Stimulated activated CD8-positive, alpha-beta memory T cell treated with anti-CD3 and anti-CD28 coated beads, Interleukin-7, amount 100 ng/mL, for 48 hours (primary cell): ENCODE data around the gene CRIP3.

ENCODE experiments used
- DNase-seq, 2 donors: peaks; one replicate each; pipeline ENCODE4 v3.0.0-alpha.2; 2020; ENCODE audit warnings: low read depth in 1 of 2; ENCODE audit errors: extremely low read depth in 1 of 2

Gene CRIP3

DNA sequence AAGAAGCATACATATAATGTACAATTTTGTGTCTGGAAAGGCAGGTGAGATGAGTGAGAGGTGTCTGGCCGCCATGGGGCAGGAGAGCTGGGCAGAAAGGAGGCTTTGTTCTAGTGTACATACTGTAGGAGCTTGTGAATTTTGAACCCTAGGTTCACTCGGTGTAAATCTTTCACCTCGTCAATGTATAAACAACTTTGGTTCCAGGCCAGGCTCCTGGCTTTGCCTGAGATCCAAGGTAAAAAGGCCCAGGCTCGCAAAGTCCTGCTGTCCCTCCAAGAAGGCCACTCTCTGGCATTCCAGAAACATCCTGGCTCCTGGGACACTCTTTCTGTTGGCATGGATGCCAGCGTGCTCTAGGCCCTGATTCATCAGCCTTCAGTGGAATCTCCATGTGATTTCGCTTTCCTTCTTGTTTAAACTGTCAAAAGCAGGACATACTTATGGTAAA is 17.7 kb downstream of the CRIP3 start:
- DNase-seq, result no peak

DNA sequence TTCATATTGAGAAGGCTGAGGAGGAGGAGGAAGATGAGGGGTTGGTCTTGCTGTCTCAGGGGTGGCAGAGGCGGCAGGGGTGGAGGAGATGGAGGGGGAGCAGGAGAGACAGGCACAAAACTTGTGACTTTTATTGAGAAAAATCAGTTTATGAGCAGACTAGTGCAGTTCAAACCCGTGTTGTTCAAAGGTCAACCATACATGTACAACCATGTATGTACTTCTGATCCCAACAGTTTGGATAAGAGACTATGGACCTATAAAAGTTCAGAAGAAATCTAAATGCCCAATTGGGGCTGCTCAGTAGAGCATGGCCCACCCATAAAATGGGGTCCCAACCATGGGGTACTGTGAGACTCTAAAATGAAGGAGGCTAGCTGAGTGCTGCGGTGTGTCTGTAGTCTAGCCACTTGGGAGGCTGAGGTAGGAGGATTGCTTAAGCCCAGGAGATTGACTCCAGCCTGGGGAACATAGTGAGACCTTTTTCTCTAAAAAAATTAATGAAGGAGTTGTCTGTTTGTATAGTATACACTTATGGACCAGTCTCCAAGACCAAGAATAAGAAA is 18.2 kb downstream of the CRIP3 start:
- DNase-seq, result no peak

DNA sequence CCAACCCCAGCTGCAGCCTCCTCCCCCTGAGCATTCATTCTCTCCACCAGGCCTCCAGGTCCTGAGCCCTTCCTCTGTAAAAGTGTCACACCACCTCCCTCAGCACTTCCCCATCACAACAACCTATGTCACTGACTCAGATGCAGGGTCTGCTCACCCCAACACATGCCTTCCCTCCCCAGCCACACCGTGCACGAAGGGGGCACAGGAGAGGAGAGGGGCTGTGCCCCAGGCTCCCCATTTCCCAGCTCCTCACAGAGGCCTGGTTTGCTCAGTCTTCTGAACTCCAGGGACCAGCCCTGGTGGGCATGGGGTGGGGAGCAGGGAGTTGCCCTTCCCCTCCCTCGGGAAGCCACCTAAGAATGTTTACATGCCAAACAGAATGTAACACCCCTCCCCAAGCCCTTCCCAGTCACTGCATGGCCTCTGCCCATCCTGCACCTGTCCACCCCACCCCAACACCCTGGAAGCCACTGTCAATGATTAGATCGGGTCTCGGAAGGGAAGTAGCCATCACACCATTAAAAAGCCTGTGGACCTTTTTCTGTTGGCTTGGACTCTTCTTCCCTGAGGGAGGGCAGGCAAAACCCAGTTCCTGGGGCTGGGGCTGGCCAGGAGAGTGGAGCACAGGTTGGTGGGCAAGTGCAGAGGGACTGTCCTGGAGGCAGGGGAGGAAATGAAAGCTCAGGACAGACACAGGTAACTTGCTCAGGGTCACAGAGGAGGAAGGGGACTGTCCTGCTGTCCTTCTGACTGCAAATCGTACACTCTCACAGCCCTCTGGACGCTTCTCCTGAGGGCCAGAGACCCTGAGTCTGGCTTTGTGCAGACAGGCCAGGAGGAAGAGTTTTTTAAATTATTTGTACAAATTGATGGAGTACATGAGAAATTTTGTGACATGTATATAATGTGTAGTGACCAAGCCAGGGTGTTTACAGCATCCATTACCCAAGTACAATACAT is 20.6 kb downstream of the CRIP3 start:
- DNase-seq, result no peak

DNA sequence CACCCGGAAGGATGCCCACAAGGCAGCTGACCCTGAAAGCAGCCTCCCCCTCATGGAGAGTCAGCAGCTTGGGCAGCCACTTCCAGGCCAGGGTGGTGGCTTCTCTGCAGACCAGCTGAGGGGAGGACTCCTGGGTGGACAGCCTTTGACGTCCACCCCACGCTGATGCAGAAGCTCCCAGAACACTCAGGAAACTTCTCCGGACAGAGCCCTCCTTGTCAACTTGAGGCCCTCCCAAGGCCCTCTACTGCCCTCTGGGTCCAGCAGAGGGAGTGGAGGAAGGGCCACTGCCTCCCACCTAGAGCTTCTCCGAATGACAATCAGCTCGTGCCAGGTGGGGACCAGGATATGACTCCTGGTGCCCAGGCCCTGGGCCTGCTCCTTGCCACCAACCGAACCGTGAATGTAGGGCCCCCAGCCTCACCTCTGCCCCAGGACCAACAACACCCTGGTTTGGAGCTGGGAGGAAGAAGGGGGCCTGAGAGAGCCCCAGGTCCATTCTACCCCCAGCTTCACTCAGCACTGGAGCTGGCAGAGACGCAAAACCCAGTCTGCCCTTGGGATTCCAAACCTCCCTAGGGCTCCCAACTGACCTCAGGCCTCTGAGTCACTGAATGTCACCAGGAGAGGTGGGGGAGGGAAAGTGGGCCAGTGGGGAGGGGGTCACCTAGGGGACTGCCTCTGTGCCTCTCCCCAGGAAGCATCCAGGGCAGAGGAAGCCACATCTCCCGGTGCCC is 21.5 kb downstream of the CRIP3 start:
- no peak for DNase-seq

DNA sequence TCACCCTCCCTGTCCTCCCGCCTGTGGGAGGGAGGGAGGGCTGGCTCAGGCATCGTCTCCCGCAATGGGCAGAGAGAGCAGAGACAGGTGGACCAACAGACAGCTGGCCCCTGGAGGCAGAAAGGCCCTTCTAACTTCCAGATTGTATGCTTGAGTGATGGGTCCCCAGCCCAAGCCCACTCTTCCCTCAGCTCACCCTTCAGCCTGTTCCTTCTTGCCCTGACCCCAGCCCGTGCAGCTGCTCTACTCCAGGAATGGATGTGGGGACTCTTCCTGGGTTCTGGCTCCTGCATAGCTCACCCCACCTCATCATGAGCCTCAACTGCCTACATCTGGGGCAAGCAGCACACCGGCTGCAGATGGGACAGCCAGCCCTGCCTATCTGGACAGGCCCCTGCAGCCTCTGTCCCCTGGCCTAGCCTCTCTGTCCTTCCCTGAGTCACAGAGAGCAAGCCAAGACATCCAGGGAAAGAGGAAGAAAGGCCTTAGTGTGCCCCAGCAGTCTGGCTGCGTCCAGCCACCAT is 22.1 kb downstream of the CRIP3 start:
- DNase-seq, result no peak

DNA sequence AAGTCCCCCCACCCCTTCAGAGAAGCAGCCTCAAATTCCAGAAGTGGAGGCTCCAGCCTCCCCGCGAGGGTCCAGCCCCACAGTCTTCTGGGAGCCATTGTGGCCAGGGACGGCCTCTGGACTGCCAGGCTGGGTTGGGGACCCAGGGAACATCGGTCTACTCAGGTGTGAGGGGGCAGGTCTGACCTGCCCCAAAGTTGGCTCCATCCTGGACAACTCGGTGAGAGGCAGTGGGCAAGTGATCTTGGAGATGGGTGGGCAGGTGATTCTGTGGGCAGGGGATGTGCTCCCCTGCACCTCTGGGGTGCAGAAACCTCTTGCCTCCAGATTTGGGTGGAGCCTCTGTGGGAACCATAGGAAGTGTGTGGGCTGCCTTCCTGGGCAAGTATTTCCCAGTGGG is 22.8 kb downstream of the CRIP3 start:
- no peak for DNase-seq

DNA sequence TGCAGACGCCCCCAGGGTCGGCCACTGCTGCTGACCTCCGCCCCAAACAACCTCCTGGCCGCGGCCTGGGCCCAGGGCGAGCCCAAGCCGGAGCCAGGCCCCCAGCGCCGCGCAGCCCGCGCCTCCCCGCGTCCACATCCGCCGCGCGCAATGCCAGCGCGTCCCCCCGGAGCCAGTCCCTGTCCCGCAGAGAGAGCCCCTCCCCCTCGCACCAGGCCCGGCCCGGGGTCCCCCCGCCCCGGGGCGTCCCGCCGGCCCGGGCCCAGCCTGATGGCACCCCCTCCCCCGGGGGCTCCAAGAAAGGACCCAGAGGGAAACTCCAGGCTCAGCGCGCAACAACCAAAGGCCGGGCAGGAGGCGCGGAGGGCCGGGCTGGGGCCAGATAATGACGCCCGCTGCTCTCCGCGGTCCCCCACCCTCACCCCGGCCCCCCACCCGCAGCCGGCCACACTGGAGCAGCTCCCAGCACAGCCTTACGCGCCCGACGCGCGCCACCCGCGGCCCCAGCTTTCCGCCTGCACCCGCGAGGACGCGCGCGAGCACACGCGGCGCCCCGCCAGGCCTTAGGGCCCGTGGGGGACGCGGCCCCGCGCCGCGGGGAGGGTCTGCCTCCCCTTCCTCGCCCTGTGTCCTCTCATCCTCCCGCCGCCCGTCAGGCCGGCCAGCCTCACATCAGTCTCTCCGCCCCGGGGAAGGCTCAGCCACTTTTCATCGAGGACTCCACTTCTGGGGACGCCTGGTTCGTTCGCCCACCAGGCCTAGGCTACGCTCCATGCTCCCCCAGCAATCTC is 23.4 kb downstream of the CRIP3 start:
- DNase-seq, result no peak

DNA sequence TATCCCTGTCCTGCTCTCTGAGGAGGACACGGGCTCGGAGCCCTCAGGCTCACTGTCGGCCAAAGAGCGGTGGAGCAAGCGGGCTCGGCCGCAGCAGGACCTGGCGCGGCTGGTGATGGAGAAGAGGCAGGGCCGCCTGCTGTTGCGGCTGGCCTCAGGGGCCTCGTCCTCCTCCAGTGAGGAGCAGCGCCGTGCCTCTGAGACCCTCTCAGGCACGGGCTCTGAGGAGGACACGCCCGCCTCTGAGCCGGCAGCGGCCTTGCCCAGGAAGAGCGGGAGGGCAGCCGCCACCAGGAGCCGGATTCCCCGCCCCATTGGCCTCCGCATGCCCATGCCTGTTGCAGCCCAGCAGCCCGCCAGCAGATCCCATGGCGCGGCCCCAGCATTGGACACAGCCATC is 24.7 kb downstream of the CRIP3 start:
- no peak for DNase-seq

DNA sequence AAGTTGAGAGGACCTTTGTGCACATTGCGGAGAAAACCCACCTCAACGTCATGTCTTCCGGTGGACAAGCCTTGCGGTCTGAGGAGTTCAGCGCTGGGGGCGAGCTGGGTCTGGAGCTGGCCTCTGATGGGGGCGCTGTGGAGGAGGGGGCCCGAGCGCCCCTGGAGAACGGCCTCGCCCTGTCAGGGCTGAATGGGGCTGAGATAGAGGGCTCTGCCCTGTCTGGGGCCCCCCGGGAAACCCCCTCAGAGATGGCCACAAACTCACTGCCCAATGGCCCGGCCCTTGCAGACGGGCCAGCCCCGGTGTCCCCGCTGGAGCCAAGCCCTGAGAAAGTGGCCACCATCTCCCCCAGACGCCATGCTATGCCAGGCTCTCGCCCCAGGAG is 25.1 kb downstream of the CRIP3 start:
- DNase-seq, result no peak

DNA sequence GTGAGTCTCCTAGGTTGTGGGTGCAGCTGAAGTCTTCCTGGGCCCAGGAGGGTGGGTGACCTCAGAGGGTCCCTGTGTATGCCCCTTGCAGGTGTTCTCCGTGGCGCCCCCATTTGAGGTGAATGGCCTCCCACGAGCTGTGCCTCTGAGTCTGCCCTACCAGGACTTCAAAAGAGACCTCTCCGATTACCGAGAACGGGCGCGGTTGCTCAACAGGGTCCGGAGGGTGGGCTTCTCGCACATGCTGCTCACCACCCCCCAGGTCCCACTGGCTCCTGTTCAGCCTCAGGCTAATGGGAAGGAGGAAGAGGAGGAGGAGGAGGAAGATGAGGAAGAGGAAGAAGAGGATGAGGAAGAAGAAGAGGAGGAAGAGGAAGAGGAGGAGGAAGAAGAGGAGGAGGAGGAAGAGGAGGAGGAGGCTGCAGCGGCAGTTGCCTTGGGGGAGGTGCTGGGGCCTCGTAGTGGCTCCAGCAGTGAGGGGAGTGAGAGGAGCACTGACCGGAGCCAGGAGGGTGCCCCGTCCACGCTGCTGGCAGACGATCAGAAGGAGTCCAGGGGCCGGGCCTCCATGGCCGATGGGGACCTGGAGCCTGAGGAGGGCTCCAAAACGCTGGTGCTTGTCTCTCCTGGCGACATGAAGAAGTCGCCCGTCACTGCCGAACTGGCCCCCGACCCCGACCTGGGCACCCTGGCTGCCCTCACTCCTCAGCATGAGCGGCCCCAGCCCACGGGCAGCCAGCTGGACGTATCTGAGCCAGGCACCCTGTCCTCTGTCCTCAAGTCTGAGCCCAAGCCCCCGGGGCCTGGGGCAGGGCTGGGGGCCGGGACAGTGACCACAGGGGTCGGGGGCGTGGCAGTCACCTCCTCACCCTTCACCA is 25.8 kb downstream of the CRIP3 start:
- no peak for DNase-seq

DNA sequence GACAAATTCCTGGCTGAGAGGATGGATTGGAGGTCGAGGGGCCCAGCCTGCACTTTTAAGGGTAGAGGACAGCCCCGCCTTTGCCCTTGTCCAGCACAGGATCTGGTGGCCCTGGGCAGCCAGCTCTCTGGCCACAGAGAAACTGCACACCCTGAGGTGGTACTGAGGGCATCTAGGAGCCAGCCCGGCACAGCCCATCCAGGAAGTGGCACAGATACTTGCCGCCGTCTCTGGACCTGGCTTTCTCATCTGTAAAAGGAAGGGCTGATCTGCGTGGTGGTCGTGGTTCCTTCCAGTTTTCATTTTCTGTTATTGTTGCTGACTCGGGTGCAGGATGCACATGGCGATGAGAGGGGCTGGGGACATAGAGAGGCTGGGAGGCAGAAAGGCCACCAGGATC is 26.6 kb downstream of the CRIP3 start:
- DNase-seq, result no peak

DNA sequence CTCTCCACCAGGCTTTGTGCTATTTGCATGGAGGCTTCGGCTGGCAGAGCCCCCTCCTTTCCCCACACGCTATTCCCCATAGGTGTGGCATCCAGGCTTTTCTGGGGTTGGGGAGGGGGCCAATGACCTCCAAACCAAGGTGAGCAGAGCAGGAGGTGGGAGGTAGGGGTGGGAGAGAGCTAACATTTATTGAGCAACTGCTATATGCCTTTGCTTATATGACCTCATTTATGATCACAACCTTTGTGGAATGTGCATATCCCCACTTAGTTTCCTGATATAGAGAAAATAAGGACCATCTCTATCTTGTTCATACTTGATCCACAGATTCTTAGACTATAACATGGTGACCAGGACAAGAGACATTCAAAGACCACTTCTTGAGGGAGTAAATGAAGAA is 28.4 kb downstream of the CRIP3 start:
- DNase-seq, result no peak

DNA sequence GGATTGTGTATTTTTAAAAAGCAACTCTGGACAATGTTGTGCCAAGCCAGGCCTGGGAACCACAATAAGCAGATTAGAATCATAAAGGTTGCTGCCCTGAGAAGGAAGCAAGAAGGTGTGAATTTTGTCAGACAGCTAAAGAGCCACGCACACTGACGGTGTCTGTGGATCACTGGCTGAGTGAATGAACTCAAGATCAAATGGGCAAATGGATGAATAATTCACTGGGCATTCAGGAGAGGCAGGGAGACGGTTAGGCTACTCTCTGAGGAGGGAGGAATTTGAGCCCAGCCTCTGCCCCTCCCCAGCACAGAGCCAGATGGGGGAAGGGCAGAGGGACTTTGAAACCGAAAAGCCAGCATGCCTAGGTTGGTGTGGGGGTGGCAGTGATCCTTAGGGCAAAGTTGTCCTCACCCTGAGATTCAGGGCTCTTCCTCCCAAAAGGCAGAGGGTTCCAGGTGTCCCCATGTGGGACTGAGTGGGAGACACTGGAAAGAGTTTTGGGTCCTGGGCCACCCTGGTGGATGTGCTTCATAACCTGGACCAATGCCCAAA is 30.0 kb downstream of the CRIP3 start:
- DNase-seq, result no peak

DNA sequence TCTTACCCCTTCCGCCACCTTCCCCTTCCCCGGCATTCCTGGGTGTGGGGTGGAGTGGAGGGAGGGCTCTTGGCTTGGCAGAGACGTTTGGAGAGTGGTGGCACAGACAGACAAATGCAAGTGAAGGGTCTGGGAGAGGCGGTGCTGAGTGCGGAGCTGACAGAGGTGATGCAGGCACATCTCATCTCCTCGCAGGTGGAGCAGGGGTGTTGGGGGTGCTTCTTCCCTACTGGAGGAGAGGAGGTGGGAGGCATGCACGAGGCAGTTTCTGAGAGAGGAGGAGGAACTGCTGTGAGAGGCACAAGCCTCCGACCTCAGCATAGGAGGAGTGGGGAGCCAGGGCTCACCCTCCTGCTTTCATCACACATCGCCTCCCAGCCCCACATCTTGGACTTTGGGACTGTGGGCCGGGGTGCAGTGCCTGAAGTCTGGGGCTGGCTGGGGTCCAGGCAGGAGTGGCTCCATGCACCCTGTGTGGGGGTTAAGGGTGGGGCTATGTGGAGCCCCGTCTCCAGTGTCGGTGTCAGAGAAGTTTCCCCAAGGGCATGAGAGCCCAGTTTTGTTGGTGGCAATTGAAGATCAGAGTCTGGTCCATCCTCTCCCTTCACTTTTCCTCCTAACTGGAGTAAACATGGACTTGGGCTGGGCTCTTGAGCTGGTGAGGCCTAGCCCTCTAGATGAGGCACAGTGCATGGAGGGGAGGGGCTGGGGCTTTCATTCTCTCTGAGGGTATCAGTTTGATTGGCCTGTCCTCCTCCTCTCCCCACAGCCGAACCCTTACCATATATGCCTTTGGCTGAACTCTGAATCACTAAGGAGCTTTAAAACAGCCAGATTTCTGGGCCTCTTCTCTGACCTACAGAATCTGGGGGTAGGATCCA is 30.7 kb downstream of the CRIP3 start:
- no peak for DNase-seq

DNA sequence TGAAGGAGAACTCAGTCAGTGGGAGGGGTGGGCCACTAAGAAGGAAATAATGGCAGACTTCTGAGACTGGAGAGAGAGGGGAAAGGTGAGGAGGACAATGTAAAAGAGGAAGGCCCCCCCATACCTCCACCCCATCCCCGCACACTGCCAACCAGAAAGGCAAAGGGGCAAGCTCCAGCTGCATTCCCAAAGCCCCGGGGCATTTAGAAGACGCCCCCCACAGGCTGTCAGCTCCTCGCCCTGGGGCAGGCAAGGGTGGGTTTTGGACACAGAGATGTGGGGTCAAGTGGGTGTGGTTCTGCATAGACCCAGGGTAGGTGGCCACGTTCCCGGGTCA is 31.4 kb downstream of the CRIP3 start:
- DNase-seq, result no peak

DNA sequence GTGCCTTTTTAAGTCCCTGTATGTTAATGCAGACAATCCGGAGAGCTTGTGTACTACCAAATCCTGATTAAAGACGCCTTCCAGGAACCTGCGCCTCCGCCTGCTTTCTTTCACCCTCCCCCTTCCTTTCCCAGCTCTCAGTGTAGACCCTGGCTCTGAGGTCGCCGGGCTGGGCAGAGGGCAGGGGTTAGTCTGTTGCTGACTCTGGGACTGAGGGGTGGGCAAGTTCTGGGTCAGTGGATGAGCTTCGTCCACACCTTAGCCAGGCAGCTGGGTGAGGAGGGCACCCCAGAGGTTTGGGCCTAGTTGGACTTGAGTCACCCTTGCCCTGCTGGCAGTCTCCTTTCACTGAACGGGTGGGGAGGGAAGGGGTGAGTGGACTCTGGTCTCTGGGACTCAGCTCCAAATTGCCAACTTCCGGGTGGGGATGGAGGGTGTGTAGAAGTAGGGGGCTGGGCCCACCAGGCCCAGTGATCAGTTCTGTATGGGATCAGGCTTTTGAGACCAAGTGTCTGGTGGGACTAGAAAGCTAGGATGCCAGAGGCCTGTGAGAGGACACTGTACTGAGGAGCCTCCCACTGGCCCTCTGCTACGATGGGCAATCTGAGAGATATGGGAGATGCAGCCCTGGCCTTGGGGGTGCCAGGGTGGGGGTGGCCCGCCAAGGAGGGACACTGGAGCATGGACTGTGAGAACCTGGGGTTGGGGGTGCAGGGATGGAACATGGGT is 31.9 kb downstream of the CRIP3 start:
- no peak for DNase-seq

DNA sequence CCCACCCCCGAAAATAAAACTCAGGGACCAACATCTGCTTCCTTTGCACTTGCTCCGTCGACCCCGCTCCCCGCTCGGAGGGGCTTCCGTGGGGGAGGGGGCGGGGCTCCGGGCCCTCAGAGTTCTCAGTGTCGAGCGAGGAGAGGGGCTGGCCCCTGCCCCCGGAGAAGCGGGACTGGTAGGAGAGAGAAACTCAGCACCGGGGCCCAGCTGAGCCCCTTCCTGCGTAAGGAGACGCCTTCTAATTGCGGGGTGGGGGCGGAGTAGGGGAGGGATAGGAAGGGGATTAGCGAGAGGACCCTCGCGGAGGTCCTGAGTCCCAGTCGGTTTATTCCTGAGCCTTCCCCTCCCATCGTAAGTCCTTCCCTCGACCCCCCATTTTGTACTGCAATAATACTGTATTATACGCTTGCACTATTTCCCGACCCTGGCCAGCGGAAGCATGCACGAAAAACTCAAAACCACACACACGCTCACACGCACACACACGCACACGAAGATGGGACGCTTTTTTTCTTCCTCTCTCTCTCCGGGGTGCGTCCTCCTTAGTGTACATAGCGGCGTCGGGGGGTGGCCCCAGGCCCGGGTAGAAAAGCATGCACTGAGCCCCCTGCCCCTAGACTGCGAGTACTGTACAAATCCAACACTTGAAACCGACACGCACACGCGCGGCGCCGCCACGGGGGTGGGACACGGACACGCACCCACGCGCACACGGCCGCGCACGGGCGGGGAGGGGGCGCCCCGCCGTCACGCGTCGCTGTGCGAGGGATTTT is 32.6 kb downstream of the CRIP3 start:
- DNase-seq, result no peak
